Tongue (tissue), 2 donors: ENCODE results near the gene MYOD1. TPM values are rescaled to one million over a fixed set of nuclear protein-coding genes. Genes with fewer than 3 reads are reported as not detected.

ENCODE experiments used
- DNase-seq: peaks from one replicate; pipeline ENCODE4 v3.0.0-alpha.2; 2015
- total RNA-seq: library from RNA; depleted of rRNA; stranded (reverse); fragments of >200 nt; gene quantifications from one replicate; pipeline ENCODE4 v1.2.3, GENCODE V29; 2014

MYOD1 gene
- total RNA-seq: 31.8 TPM

- peak; percentile 93 for DNase-seq
These were observed at the start of gene MYOD1 for GRCh38 chr11:17719028-17719937. MYOD1 (plus strand) TSS chr11:17719571; CDS start chr11:17719783, 212 bp downstream.

GRCh38 chr11:17672469-17672868, 46.9 kb upstream of the MYOD1 start:
- peak; percentile 12 for DNase-seq

- DNase-seq: no peak
These were observed 45.4 kb upstream of the MYOD1 start for GRCh38 chr11:17673951-17674350.

GRCh38 chr11:17682848-17683247, 36.5 kb upstream of the MYOD1 start:
- DNase-seq: no peak

- peak; percentile 57 for DNase-seq
These were observed 35.8 kb upstream of the MYOD1 start for GRCh38 chr11:17683377-17684161.

GRCh38 chr11:17684550-17684949, 34.8 kb upstream of the MYOD1 start:
- DNase-seq: no peak

- peak; percentile 90 for DNase-seq
These were observed 33.0 kb upstream of the MYOD1 start for GRCh38 chr11:17686231-17686980.

GRCh38 chr11:17687946-17688670, 31.3 kb upstream of the MYOD1 start:
- peak; percentile 97 for DNase-seq

GRCh38 chr11:17691550-17691949, 27.8 kb upstream of the MYOD1 start:
- no peak for DNase-seq

GRCh38 chr11:17691976-17692375, 27.4 kb upstream of the MYOD1 start:
- peak; percentile 75 for DNase-seq

- no peak for DNase-seq
These were observed 26.4 kb upstream of the MYOD1 start for GRCh38 chr11:17692931-17693330.

GRCh38 chr11:17693531-17693930, 25.8 kb upstream of the MYOD1 start:
- DNase-seq: no peak

- DNase-seq: peak; percentile 66
These were observed 24.8 kb upstream of the MYOD1 start for GRCh38 chr11:17694494-17695110.

GRCh38 chr11:17695454-17696441, 23.6 kb upstream of the MYOD1 start:
- DNase-seq: peak; percentile 83

- DNase-seq: no peak
These were observed 22.6 kb upstream of the MYOD1 start for GRCh38 chr11:17696741-17697140.

- no peak for DNase-seq
These were observed 22.0 kb upstream of the MYOD1 start for GRCh38 chr11:17697175-17697949.

GRCh38 chr11:17699147-17700114, 19.9 kb upstream of the MYOD1 start:
- DNase-seq: peak; percentile 98

- no peak for DNase-seq
These were observed 18.4 kb upstream of the MYOD1 start for GRCh38 chr11:17700991-17701390.
